AG09319 (cell line): ENCODE measurements around the gene BCL7B.

Source experiments
- DNase-seq: peaks from one replicate; pipeline ENCODE4 v3.0.0-alpha.2; 2010; ENCODE audit warnings: low read depth; ENCODE audit errors: extremely low read depth
- TF ChIP-seq, protein P1 (sequence below): IDR thresholded peaks from 2 replicates; pipeline ENCODE4 v1.5.1; 2011; ENCODE audit warnings: low read depth, mild to moderate bottlenecking, inconsistent platforms, low read length, moderate library complexity

Gene BCL7B

DNA sequence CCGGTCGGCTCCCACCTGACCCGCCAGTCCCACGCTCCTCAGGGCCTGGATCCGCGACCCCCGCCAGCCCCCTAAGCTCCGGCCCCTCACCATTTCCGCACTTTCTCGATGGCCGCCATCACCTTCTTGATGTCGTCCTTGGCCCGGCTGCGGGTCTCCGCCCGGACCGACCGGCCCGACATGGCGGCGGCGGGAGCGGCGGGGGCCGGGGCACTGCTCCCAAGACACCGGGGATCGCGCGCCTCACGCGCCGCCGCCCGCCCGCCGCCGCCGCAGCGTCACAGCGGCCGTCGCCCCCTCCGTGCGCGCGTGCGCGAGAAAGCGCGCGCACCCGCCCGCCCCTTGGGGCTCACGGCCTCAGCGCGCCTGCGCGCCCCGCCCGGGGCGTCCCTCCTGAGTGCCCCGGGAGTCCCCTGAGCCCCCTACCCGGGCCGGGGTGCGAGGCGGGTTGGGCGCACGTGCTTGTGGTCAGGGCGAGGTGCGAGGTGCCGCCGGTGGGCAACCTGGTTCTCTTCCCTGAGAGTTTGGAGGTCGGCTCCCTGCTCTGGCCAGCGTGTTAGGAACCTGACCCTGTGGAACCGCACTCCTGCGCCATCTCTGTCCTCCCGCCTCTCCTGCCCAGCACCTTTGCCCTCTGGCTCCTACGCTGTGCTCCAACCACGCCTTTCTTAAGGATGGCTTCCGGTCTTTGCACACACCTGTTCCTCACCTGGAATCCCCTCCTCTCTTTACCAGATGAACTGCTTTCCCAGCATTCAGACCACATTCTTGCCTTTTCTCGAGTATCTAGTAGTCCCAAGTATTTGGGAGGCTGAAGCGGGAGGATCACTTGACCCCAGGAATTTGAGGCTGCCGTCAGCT lies at the start of gene BCL7B:
Gene BCL7B (minus strand): TSS at position 294 of the 861 bp plus-strand sequence. CDS start 112 bp downstream, at position 182.
- DNase-seq = no peak
- TF ChIP-seq, protein P1, sequence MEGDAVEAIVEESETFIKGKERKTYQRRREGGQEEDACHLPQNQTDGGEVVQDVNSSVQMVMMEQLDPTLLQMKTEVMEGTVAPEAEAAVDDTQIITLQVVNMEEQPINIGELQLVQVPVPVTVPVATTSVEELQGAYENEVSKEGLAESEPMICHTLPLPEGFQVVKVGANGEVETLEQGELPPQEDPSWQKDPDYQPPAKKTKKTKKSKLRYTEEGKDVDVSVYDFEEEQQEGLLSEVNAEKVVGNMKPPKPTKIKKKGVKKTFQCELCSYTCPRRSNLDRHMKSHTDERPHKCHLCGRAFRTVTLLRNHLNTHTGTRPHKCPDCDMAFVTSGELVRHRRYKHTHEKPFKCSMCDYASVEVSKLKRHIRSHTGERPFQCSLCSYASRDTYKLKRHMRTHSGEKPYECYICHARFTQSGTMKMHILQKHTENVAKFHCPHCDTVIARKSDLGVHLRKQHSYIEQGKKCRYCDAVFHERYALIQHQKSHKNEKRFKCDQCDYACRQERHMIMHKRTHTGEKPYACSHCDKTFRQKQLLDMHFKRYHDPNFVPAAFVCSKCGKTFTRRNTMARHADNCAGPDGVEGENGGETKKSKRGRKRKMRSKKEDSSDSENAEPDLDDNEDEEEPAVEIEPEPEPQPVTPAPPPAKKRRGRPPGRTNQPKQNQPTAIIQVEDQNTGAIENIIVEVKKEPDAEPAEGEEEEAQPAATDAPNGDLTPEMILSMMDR = no peak

DNA sequence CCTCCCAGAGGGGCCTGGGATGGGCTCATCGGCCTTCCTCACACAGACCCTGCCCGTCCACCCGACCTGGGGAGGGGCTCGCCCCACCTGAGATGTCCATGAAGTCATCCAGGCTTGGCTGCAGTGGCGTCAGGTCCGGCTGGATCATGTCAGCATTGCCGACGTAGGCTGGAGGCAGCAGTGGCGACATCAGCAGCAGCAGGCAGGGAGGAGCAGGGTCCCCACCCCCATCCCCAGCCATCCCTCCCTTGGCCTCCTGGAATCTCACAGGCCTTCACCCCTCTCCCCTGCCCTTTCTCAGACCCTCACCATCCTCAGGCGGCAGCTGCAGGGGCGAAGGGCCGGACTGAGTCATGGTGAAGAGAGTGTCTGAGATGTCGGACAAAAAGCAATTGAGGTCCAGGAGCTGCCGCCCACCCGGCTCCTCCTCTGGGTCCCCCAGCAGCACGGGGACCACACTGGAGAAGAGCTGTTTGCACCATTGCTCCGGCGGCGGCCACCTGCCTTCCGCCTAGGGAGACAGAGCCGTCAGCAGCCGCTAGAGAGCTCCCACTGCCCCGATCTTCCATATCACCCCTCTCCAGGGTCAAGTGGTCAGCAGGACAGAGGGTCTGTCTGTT lies 48.2 kb upstream of the BCL7B start:
- TF ChIP-seq, protein P1 = no peak

DNA sequence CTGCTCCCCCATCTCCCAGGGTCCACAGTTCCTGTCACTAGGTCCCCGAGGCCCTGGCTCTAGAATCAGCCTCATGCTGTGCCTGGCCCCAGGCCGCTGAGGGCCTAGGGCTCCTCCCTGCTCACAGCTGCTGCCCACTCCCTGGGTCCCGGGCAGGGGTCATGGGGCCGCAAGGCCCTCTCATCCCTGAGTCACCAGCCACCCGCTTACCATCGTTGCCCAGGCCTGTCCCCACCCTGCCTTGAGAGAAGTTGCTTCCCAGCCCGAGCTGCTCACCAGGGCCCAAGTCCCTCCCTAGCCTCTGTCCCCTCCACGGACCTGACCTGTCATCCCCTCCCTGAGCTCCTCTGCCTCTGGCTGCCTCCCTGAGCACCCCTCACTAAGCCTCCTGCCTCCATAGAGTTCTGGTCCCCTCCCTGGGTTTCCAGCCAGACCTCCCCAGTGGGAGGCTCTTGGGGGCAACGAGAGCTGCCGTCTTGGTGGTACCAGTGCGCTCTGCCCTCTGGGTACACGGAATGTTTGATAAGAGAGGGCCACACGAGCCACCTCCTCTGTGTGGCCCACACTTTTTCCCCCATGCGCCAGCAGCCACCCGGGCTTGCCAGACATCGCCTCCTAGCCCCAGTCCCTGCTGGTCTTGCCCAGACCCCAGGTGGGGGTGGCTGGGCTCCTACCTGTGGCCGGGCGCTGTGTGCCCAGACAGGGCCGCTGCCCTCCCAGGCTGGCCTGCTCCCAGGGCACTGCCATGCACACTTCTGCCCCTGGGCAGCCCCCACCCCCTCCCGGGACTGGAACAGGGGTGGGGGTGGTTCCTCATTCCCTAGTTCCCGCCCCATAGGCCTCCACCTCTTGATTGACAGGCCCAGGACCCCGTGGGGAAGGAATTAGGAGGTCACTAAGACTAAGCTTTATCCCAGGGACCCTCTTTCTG lies 45.5 kb upstream of the BCL7B start:
- TF ChIP-seq, protein P1 = no peak
- DNase-seq = no peak

More for the DNA sequence above, 48.2 kb upstream of the BCL7B start:
- DNase-seq = no peak

DNA sequence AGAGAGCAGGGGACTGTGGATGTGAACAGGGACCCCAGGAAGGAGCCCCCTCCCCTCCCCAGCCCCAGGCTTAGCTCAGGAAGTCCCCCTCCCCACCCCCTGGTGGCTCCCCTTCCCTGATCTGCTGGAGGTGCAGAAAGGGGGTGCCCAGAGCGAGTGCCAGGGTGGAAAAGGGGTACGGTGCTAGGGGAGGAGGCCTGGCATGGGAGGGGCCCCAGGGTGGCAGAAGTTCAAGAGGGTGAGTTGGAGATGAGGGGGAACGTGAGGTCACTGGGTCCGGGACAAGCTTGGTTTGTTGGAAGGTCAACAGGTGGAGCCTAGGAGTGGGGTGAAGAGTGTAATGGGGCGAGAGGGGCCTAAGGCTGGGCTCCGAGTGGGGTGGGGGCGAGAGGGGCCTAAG lies 42.4 kb upstream of the BCL7B start:
- TF ChIP-seq, protein P1 = no peak
- DNase-seq = no peak

DNA sequence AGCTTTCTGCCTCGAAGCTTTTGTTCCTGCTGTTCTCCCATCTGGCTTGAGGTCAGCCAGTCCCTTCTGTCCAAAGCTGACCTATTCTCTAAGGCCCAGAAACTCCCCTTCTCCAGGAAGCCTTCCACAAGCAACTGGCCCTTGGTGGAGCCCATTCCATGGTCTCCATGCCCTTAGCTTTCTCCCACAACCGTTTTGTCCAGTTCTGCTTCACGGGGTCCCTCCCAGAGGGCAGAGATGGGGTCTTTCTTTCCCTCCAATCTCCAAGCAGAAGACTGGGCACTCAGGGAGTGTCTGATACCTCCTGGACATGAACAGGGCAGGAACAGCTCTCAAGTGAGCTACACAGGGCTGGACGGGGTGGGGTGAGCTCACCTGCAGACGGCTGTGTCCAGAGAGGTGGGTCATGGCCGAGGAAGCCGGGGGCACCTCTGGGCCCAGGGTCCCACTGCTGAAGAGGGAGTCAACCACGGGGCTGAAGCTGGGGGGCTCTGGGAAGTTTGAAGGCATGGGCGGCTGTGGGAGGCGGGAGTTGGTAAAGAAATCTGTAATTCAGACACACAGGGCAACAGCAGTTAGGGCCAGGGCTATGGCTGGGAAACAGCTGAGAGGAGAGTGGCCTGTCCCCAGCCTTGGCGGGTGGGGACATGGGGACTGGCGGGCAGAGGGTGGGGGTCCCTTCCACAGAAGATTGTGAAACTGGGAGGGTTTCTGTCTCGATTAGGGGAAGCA lies 41.8 kb upstream of the BCL7B start:
- no peak for DNase-seq
- TF ChIP-seq, protein P1 = no peak

DNA sequence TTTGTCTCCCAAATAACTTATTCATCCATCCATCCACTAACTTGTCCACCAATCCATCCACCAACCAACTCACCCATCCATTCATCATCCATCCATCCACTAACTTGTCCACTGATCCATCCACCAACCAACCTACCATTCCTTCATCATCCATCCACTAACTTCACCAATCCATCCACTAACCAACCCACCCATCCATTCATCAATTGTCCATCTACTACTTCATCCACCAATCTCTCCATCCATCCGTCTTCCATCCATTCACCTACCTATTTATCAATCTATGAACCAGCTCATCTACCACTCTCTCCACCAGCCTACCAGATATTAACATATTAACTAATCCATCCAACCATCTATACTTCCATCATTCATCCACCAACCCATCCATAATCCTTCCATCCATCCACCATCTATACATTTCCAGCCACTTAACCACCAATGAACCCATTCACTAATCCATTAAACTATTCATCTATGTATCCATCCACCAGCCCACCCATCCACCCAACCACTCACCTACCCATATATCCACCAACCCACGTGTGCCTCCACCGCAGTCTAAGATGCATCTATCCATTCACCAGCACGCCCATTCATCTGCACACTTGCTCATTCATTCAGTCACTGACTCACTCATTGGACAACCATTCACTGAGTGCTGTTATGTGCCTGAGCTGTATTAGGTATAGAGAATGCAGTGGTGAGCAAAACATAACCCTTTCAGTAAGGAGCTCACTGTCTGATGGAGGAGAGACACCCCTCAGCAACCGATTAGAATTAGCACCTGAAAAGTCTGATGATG lies 40.7 kb upstream of the BCL7B start:
- DNase-seq = no peak
- TF ChIP-seq, protein P1 = no peak
